ENCODE measurements around the gene TBC1D9. TPM values are rescaled to one million over a fixed set of nuclear protein-coding genes. Genes with fewer than 3 reads are reported as not detected.

The TBC1D9 gene
- total RNA-seq, 2 experiments from 2014 or later = 0.12 TPM; not detected in 1

GRCh38 chr4:140668111-140668510 lies 88.1 kb downstream of the TBC1D9 start:
- Mint-ChIP-seq H3K27me3 (ENCODE audit: low read depth) (no peaks in the 10 kb centered on the region), H3K36me3 (ENCODE audit: low read depth) (no peaks in the 10 kb centered on the region), H3K9me3 (no peaks in the 10 kb centered on the region), H3K4me1 (ENCODE audit: low read depth) (no peaks in the 10 kb centered on the region), H3K27ac (no peak overlapping the region), H3K4me3 (no peak overlapping the region)
- no peak for DNase-seq
- intact Hi-C loops (cut with micrococcal nuclease) = no loop called here
- CTCF ChIA-PET = no interaction called here

GRCh38 chr4:140666889-140667614 lies 89.1 kb downstream of the TBC1D9 start:
- no peak for DNase-seq
- Mint-ChIP-seq H3K4me1 (ENCODE audit: low read depth) (no peaks in the 10 kb centered on the region), H3K36me3 (ENCODE audit: low read depth) (no peaks in the 10 kb centered on the region), H3K27ac (no peak overlapping the region), H3K27me3 (ENCODE audit: low read depth) (no peaks in the 10 kb centered on the region), H3K9me3 (no peaks in the 10 kb centered on the region), H3K4me3 (no peak overlapping the region)
- intact Hi-C loops (cut with micrococcal nuclease) = no loop called here
- CTCF ChIA-PET = no interaction called here

GRCh38 chr4:140662082-140662869 lies 93.9 kb downstream of the TBC1D9 start:
- no peak for DNase-seq
- Mint-ChIP-seq H3K36me3 (ENCODE audit: low read depth) (no peaks in the 10 kb centered on the region), H3K4me3 (no peak overlapping the region), H3K4me1 (ENCODE audit: low read depth) (no peaks in the 10 kb centered on the region), H3K27ac (no peak overlapping the region), H3K9me3 (no peaks in the 10 kb centered on the region), H3K27me3 (ENCODE audit: low read depth) (peaks cover 6% of the 10 kb centered on the region)
- CTCF ChIA-PET = interaction anchor here (0.7 kb wide), 1 partner anchor 9 kb away, joined by 3 read pairs; no protein-coding TSS in a partner anchor
- intact Hi-C loops (cut with micrococcal nuclease) = no loop called here

- Mint-ChIP-seq H3K27me3 (ENCODE audit: low read depth) (peaks cover 6% of the 10 kb centered on the region), H3K4me1 (ENCODE audit: low read depth) (no peaks in the 10 kb centered on the region), H3K36me3 (ENCODE audit: low read depth) (no peaks in the 10 kb centered on the region), H3K27ac (no peak overlapping the region), H3K9me3 (no peaks in the 10 kb centered on the region), H3K4me3 (no peak overlapping the region)
- intact Hi-C loops (cut with micrococcal nuclease) = no loop called here
- no peak for DNase-seq
- CTCF ChIA-PET = no interaction called here
Observed at GRCh38 chr4:140661550-140661949, 94.6 kb downstream of the TBC1D9 start.

GRCh38 chr4:140659943-140660700 lies 96.1 kb downstream of the TBC1D9 start:
- Mint-ChIP-seq H3K27ac (no peak overlapping the region), H3K4me1 (ENCODE audit: low read depth) (no peaks in the 10 kb centered on the region), H3K36me3 (ENCODE audit: low read depth) (no peaks in the 10 kb centered on the region), H3K9me3 (no peaks in the 10 kb centered on the region), H3K4me3 (no peak overlapping the region), H3K27me3 (ENCODE audit: low read depth) (peaks cover 6% of the 10 kb centered on the region)
- DNase-seq = no peak
- CTCF ChIA-PET = no interaction called here
- intact Hi-C loops (cut with micrococcal nuclease) = no loop called here

- intact Hi-C loops (cut with micrococcal nuclease) = no loop called here
- DNase-seq = no peak
Observed at GRCh38 chr4:140654495-140654814, 101.7 kb downstream of the TBC1D9 start.

GRCh38 chr4:140653718-140654494 lies 102.3 kb downstream of the TBC1D9 start:
- Mint-ChIP-seq H3K36me3 (ENCODE audit: low read depth) (no peaks in the 10 kb centered on the region), H3K9me3 (no peaks in the 10 kb centered on the region), H3K4me3 (no peak overlapping the region), H3K27me3 (ENCODE audit: low read depth) (peaks cover 13% of the 10 kb centered on the region), H3K27ac (no peak overlapping the region), H3K4me1 (ENCODE audit: low read depth) (no peaks in the 10 kb centered on the region)
- CTCF ChIA-PET = interaction anchor here (1.2 kb wide), 1 partner anchor 44 kb away, joined by 4 read pairs; no protein-coding TSS in a partner anchor
- DNase-seq = no peak
- intact Hi-C loops (cut with micrococcal nuclease) = no loop called here

More at GRCh38 chr4:140654495-140654814, 101.7 kb downstream of the TBC1D9 start:
- H3K4me1 Mint-ChIP-seq (ENCODE audit: low read depth) = no peaks in the 10 kb centered on the region
- no peak overlapping the region for H3K27ac Mint-ChIP-seq
- H3K27me3 Mint-ChIP-seq (ENCODE audit: low read depth) = peaks cover 10% of the 10 kb centered on the region
- no peaks in the 10 kb centered on the region for H3K9me3 Mint-ChIP-seq
- no peak overlapping the region for H3K4me3 Mint-ChIP-seq
- CTCF ChIA-PET = interaction anchor here (1.2 kb wide), 1 partner anchor 45 kb away, joined by 4 read pairs; no protein-coding TSS in a partner anchor
- H3K36me3 Mint-ChIP-seq (ENCODE audit: low read depth) = no peaks in the 10 kb centered on the region

- DNase-seq = no peak
- peaks cover 13% of the 10 kb centered on the region for H3K27me3 Mint-ChIP-seq (ENCODE audit: low read depth)
- H3K4me3 Mint-ChIP-seq = no peak overlapping the region
- no peaks in the 10 kb centered on the region for H3K4me1 Mint-ChIP-seq (ENCODE audit: low read depth)
- no peak overlapping the region for H3K27ac Mint-ChIP-seq
- H3K36me3 Mint-ChIP-seq (ENCODE audit: low read depth) = no peaks in the 10 kb centered on the region
- CTCF ChIA-PET = interaction anchor here (0.6 to 0.8 kb wide), 3 partner anchors 14 to 882 kb away, joined by 3 to 7 read pairs (median 6); no protein-coding TSS in a partner anchor
- intact Hi-C loops (cut with micrococcal nuclease) = no loop called here
- H3K9me3 Mint-ChIP-seq = no peaks in the 10 kb centered on the region
Observed at GRCh38 chr4:140652601-140653000, 103.6 kb downstream of the TBC1D9 start.

GRCh38 chr4:140648716-140649308 lies 107.4 kb downstream of the TBC1D9 start:
- DNase-seq = no peak
- H3K27me3 Mint-ChIP-seq (ENCODE audit: low read depth) = peaks cover 13% of the 10 kb centered on the region
- no peak overlapping the region for H3K27ac Mint-ChIP-seq
- no peak overlapping the region for H3K4me3 Mint-ChIP-seq
- H3K4me1 Mint-ChIP-seq (ENCODE audit: low read depth) = no peaks in the 10 kb centered on the region
- intact Hi-C loops (cut with micrococcal nuclease) = no loop called here
- no peaks in the 10 kb centered on the region for H3K9me3 Mint-ChIP-seq
- CTCF ChIA-PET = no interaction called here
- H3K36me3 Mint-ChIP-seq (ENCODE audit: low read depth) = no peaks in the 10 kb centered on the region

- CTCF ChIA-PET = no interaction called here
- peaks cover 3% of the 10 kb centered on the region for H3K27me3 Mint-ChIP-seq (ENCODE audit: low read depth)
- no peak overlapping the region for H3K4me3 Mint-ChIP-seq
- no peak overlapping the region for H3K27ac Mint-ChIP-seq
- no peak for DNase-seq
- H3K9me3 Mint-ChIP-seq = no peaks in the 10 kb centered on the region
- H3K4me1 Mint-ChIP-seq (ENCODE audit: low read depth) = no peaks in the 10 kb centered on the region
- intact Hi-C loops (cut with micrococcal nuclease) = no loop called here
- H3K36me3 Mint-ChIP-seq (ENCODE audit: low read depth) = no peaks in the 10 kb centered on the region
Observed at GRCh38 chr4:140645614-140646412, 110.4 kb downstream of the TBC1D9 start.

- H3K36me3 Mint-ChIP-seq (ENCODE audit: low read depth) = no peaks in the 10 kb centered on the region
- CTCF ChIA-PET = no interaction called here
- H3K4me3 Mint-ChIP-seq = no peak overlapping the region
- no peak overlapping the region for H3K27ac Mint-ChIP-seq
- H3K27me3 Mint-ChIP-seq (ENCODE audit: low read depth) = peaks cover 3% of the 10 kb centered on the region
- no peak for DNase-seq
- no peaks in the 10 kb centered on the region for H3K4me1 Mint-ChIP-seq (ENCODE audit: low read depth)
- intact Hi-C loops (cut with micrococcal nuclease) = no loop called here
- H3K9me3 Mint-ChIP-seq = no peaks in the 10 kb centered on the region
Observed at GRCh38 chr4:140645196-140645595, 111.0 kb downstream of the TBC1D9 start.
